CD14-positive monocyte (primary cell): ENCODE results near the gene POC1B. TPM values are rescaled to one million over a fixed set of nuclear protein-coding genes. Genes with fewer than 3 reads are reported as not detected.

Experiments used
- DNase-seq, 3 donors: peaks; one replicate each; pipeline ENCODE4 v3.0.0-alpha.2; 2011 to 2022
- H2AFZ ChIP-seq: 2 replicates; pipeline ENCODE4 v1.6.0; 2012; ENCODE audit warnings: mild to moderate bottlenecking, low read depth, low read length, inconsistent platforms; ENCODE audit not compliant: insufficient read depth, poor library complexity, severe bottlenecking
- H3K27ac ChIP-seq, 2 donors: 1 replicate in 1 of 2; 2 replicates in 1 of 2; pipeline ENCODE4 v1.5.1; 2012 to 2013; ENCODE audit warnings: low read length in 2 of 2, control low read depth in 1 of 2, inconsistent platforms in 1 of 2, low read depth in 1 of 2, mild to moderate bottlenecking in 1 of 2
- H3K27me3 ChIP-seq, 2 donors: one replicate each; pipeline versions ENCODE4 v1.6.0 to v1.6.1; 2011 to 2013; ENCODE audit warnings: low read length in 2 of 2; ENCODE audit not compliant: control insufficient read depth in 2 of 2, insufficient read depth in 2 of 2
- H3K36me3 ChIP-seq, 2 donors: replicated peaks in 1 of 2; 1 replicate in 1 of 2; 2 replicates in 1 of 2; pipeline versions ENCODE4 v1.5.1 to v1.6.1; 2012 to 2013; ENCODE audit warnings: low read length in 2 of 2, control low read depth in 1 of 2, inconsistent platforms in 1 of 2, mild to moderate bottlenecking in 1 of 2; ENCODE audit not compliant: insufficient read depth in 2 of 2, control insufficient read depth in 1 of 2
- H3K4me1 ChIP-seq, 2 donors: 1 replicate in 1 of 2; 2 replicates in 1 of 2; pipeline versions ENCODE4 v1.5.1 to v1.6.1; 2012 to 2013; ENCODE audit warnings: low read length in 2 of 2, control low read depth in 1 of 2, inconsistent platforms in 1 of 2, mild to moderate bottlenecking in 1 of 2, moderate library complexity in 1 of 2; ENCODE audit not compliant: insufficient read depth in 2 of 2, control insufficient read depth in 1 of 2
- H3K4me2 ChIP-seq: replicated peaks from 2 replicates; pipeline ENCODE3; 2012; ENCODE audit warnings: low read length, moderate library complexity, mild to moderate bottlenecking; ENCODE audit not compliant: poor library complexity, severe bottlenecking; ENCODE audit errors: extremely low read depth
- H3K4me3 ChIP-seq, 3 experiments: fragments of 200-600 bp in 1 of 3; sonication (generic) in 1 of 3; replicated peaks in 1 of 3; 1 replicate in 2 of 3; 2 replicates in 1 of 3; pipeline ENCODE4 v1.5.1; 2011 to 2013; ENCODE audit warnings: low read length in 3 of 3, mild to moderate bottlenecking in 3 of 3, control low read depth in 2 of 3, low read depth in 2 of 3, inconsistent platforms in 1 of 3, moderate library complexity in 1 of 3
- H3K79me2 ChIP-seq: 2 replicates; pipeline ENCODE4 v1.6.0; 2012; ENCODE audit warnings: mild to moderate bottlenecking, control low read depth, inconsistent platforms, low read length, moderate library complexity; ENCODE audit not compliant: insufficient read depth
- H3K9ac ChIP-seq: 2 replicates; pipeline ENCODE4 v1.6.0; 2017; ENCODE audit warnings: low read length, mild to moderate bottlenecking; ENCODE audit not compliant: insufficient read depth, poor library complexity, severe bottlenecking
- H3K9me3 ChIP-seq, 2 donors: replicated peaks in 1 of 2; 1 replicate in 1 of 2; 2 replicates in 1 of 2; pipeline versions ENCODE4 v1.5.1 to v1.6.1; 2012 to 2013; ENCODE audit warnings: low read length in 2 of 2, control low read depth in 1 of 2; ENCODE audit not compliant: control insufficient read depth in 1 of 2, insufficient read depth in 1 of 2
- H4K20me1 ChIP-seq: 2 replicates; pipeline ENCODE4 v1.6.0; 2012; ENCODE audit warnings: mild to moderate bottlenecking, low read length, control low read depth, moderate library complexity; ENCODE audit not compliant: insufficient read depth
- H3K27ac Mint-ChIP-seq, 7 donors: one replicate each; pipeline ENCODE4 v1.8.0; 2020; ENCODE audit warnings: mild to moderate bottlenecking in 7 of 7, mixed read lengths in 7 of 7, moderate library complexity in 6 of 7, inconsistent platforms in 2 of 7
- H3K27me3 Mint-ChIP-seq, 3 donors: one replicate each; pipeline ENCODE4 v1.8.0; 2021 to 2022; ENCODE audit warnings: low read depth in 3 of 3, mild to moderate bottlenecking in 3 of 3, mixed read lengths in 3 of 3, moderate library complexity in 3 of 3, inconsistent platforms in 1 of 3
- H3K36me3 Mint-ChIP-seq, 2 donors: one replicate each; pipeline ENCODE4 v1.8.0; 2020; ENCODE audit warnings: mixed read lengths in 2 of 2, inconsistent platforms in 1 of 2, mild to moderate bottlenecking in 1 of 2
- H3K4me1 Mint-ChIP-seq: one replicate; pipeline ENCODE4 v1.8.0; 2020; ENCODE audit warnings: mild to moderate bottlenecking, mixed read lengths
- H3K4me3 Mint-ChIP-seq, 2 donors: one replicate each; pipeline ENCODE4 v1.8.0; 2020; ENCODE audit warnings: mild to moderate bottlenecking in 2 of 2, mixed read lengths in 2 of 2, moderate library complexity in 1 of 2
- H3K9me3 Mint-ChIP-seq, 7 donors: one replicate each; pipeline ENCODE4 v1.8.0; 2020 to 2022; ENCODE audit warnings: mixed read lengths in 7 of 7, mild to moderate bottlenecking in 6 of 7, moderate library complexity in 6 of 7, inconsistent platforms in 2 of 7
- WGBS: methylation state at CpG from one replicate; pipeline ENCODE4 v1.1.5; 2013; ENCODE audit warnings: missing lambda C conversion rate; ENCODE audit not compliant: insufficient coverage; 5-methylcytosine and 5-hydroxymethylcytosine counted together
- intact Hi-C, 2 donors: fragments of 100-400 bp; cut with micrococcal nuclease; formaldehyde crosslinking; loops; one replicate each; pipeline versions ENCODE4 v1.15.0 to v1.15.1; 2023
- polyA plus RNA-seq, 3 donors: library from polyadenylated mRNA; depleted of rRNA in 1 of 3; unstranded in 2 of 3; stranded (reverse) in 1 of 3; fragments of 300-500 nt in 2 of 3; fragments of >200 nt in 1 of 3; fragmentation: Illumina TruSeq in 2 of 3; gene quantifications; 1 replicate in 2 of 3; 2 replicates in 1 of 3; pipeline ENCODE4 v1.2.3, GENCODE V29; 2012 to 2021
- TF ChIP-seq, protein P1 (sequence below): fragments of 200-600 bp; IDR thresholded peaks from one replicate; pipeline ENCODE4 v1.8.0; 2022; ENCODE audit warnings: antibody characterized with exemption, mild to moderate bottlenecking

POC1B gene
- polyA plus RNA-seq, 3 donors, result 8.4 to 32.0 (median 29.7) TPM

GRCh38 chr12:89400415-89400814 is 125.4 kb downstream of the POC1B start:
- H3K27ac ChIP-seq, result no peak overlapping the region
- H2AFZ ChIP-seq, result no peak overlapping the region
- TF ChIP-seq, protein P1, sequence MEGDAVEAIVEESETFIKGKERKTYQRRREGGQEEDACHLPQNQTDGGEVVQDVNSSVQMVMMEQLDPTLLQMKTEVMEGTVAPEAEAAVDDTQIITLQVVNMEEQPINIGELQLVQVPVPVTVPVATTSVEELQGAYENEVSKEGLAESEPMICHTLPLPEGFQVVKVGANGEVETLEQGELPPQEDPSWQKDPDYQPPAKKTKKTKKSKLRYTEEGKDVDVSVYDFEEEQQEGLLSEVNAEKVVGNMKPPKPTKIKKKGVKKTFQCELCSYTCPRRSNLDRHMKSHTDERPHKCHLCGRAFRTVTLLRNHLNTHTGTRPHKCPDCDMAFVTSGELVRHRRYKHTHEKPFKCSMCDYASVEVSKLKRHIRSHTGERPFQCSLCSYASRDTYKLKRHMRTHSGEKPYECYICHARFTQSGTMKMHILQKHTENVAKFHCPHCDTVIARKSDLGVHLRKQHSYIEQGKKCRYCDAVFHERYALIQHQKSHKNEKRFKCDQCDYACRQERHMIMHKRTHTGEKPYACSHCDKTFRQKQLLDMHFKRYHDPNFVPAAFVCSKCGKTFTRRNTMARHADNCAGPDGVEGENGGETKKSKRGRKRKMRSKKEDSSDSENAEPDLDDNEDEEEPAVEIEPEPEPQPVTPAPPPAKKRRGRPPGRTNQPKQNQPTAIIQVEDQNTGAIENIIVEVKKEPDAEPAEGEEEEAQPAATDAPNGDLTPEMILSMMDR, result no peak
- peaks cover 0 to 6% (median 2%) of the 10 kb centered on the region in 3 donors for H3K27me3 Mint-ChIP-seq
- no peaks in the 10 kb centered on the region for H3K9me3 Mint-ChIP-seq
- DNase-seq, result no peak
- intact Hi-C loops, result no loop called here
- H3K4me1 Mint-ChIP-seq, result peaks cover 12% of the 10 kb centered on the region
- no peak overlapping the region for H3K4me2 ChIP-seq
- no peak overlapping the region for H3K4me3 ChIP-seq
- no peak overlapping the region for H3K4me3 Mint-ChIP-seq
- peaks cover 7 to 13% of the 10 kb centered on the region in 2 donors for H3K4me1 ChIP-seq
- H3K9ac ChIP-seq, result no peak overlapping the region
- no peaks in the 10 kb centered on the region for H3K27me3 ChIP-seq
- 91% methylated on average over 4 of the region's 6 CpGs for WGBS
- no peaks in the 10 kb centered on the region for H3K36me3 ChIP-seq
- H3K27ac Mint-ChIP-seq, result no peak overlapping the region
- H3K9me3 ChIP-seq, result no peaks in the 10 kb centered on the region
- H3K79me2 ChIP-seq, result no peaks in the 10 kb centered on the region
- no peaks in the 10 kb centered on the region for H3K36me3 Mint-ChIP-seq
- H4K20me1 ChIP-seq, result no peaks in the 10 kb centered on the region

DNA sequence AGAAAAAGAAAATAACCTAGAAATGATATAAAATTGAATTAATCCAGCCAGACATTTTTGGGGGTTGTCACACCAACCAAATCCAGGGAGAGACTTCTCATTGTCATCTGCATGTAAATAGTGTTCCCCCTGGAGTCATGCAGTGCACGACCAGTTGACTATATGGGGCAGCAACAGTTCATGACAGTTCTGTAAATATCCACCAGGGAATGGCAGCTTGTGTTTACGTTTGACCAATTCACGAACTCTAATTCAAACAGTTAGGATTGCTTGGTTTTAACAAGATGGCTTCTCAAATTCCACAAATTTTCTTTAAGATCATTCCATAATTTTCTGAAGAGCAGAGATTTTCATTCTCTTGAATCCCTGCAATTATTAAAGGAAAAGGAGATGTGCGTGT is 130.1 kb downstream of the POC1B start:
- no peak overlapping the region for H3K27ac Mint-ChIP-seq
- H3K4me1 ChIP-seq, result peaks cover 46 to 47% of the 10 kb centered on the region in 2 donors

More for the DNA sequence above, 130.1 kb downstream of the POC1B start:
- Mint-ChIP-seq H3K9me3 (no peaks in the 10 kb centered on the region), H3K27me3 (peaks cover 0 to 9% (median 0%) of the 10 kb centered on the region in 3 donors), H3K36me3 (peaks cover 0 to 2% of the 10 kb centered on the region in 2 donors), H3K4me3 (no peak overlapping the region), H3K4me1 (peaks cover 44% of the 10 kb centered on the region)
- WGBS, result 98% methylated on average over 3 of the region's 4 CpGs
- Histone ChIP-seq H3K9ac (no peak overlapping the region), H3K27me3 (no peaks in the 10 kb centered on the region), H3K4me3 (no peak overlapping the region), H2AFZ (no peak overlapping the region), H3K36me3 (no peaks in the 10 kb centered on the region), H3K9me3 (no peaks in the 10 kb centered on the region), H3K27ac (no peak overlapping the region), H3K4me2 (no peak overlapping the region), H4K20me1 (no peaks in the 10 kb centered on the region), H3K79me2 (no peaks in the 10 kb centered on the region)
- TF ChIP-seq, protein P1, result no peak
- no peak for DNase-seq
- intact Hi-C loops, result no loop called here
